SU-DHL-6 (cell line): ENCODE measurements around the gene INSR.

ENCODE experiments used
- H2AFZ ChIP-seq: fragments of 200-600 bp; sonication (generic); 2 replicates; pipeline ENCODE4 v1.6.1; 2014; ENCODE audit warnings: low read depth, mild to moderate bottlenecking, moderate library complexity, mixed read lengths, antibody characterized with exemption, low read length; ENCODE audit not compliant: severe bottlenecking
- H3F3A ChIP-seq: fragments of 200-600 bp; shearing (Covaris generic); 2 replicates; pipeline ENCODE4 v1.6.0; 2016; ENCODE audit warnings: antibody characterized with exemption, mild to moderate bottlenecking; ENCODE audit not compliant: insufficient read depth
- H3K27ac ChIP-seq: fragments of 200-600 bp; sonication (generic); 2 replicates; pipeline ENCODE4 v1.5.1; 2016; ENCODE audit warnings: low read depth, mild to moderate bottlenecking, low read length, moderate library complexity, mixed read lengths
- H3K27me3 ChIP-seq: fragments of 200-600 bp; sonication (generic), shearing (Covaris generic); 2 replicates; pipeline ENCODE4 v1.6.0; 2014; ENCODE audit warnings: mild to moderate bottlenecking, low read length
- H3K36me3 ChIP-seq: fragments of 200-600 bp; sonication (generic); 2 replicates; pipeline ENCODE4 v1.6.1; 2014; ENCODE audit warnings: mild to moderate bottlenecking, low read length, mixed read lengths
- H3K4me2 ChIP-seq: fragments of 300-600, 200-600 bp; shearing (Covaris generic), sonication (generic); 2 replicates; pipeline ENCODE4 v1.6.0; 2014; ENCODE audit warnings: low read length, low read depth, mild to moderate bottlenecking; ENCODE audit not compliant: poor library complexity, severe bottlenecking
- H3K4me3 ChIP-seq: fragments of 200-600 bp; sonication (generic); 2 replicates; pipeline ENCODE4 v1.5.1; 2014; ENCODE audit warnings: antibody characterized with exemption, low read length, mild to moderate bottlenecking, mixed read lengths; ENCODE audit not compliant: insufficient read depth, poor library complexity, severe bottlenecking
- H3K79me2 ChIP-seq: fragments of 200-600 bp; sonication (generic); 2 replicates; pipeline ENCODE4 v1.6.1; 2014; ENCODE audit warnings: mild to moderate bottlenecking, low read length, moderate library complexity; ENCODE audit not compliant: insufficient read depth
- H3K9ac ChIP-seq: fragments of 200-600 bp; sonication (generic); 2 replicates; pipeline ENCODE4 v1.7.0; 2014; ENCODE audit warnings: mild to moderate bottlenecking, low read length
- H3K9me2 ChIP-seq: fragments of 200-600 bp; sonication (generic); replicated peaks from 2 replicates; pipeline ENCODE4 v1.6.1; 2014; ENCODE audit warnings: low read length; ENCODE audit not compliant: insufficient read depth
- H3K9me3 ChIP-seq: fragments of 200-600 bp; sonication (generic); 2 replicates; pipeline ENCODE4 v1.6.1; 2014; ENCODE audit warnings: low read length, mixed read lengths; ENCODE audit not compliant: insufficient read depth
- H4K20me1 ChIP-seq: fragments of 200-600 bp; sonication (generic); 2 replicates; pipeline ENCODE4 v1.6.1; 2014; ENCODE audit warnings: low read depth, mild to moderate bottlenecking, antibody characterized with exemption, low read length, moderate library complexity, mixed read lengths
- CTCF ChIP-seq: fragments of 200-600 bp; sonication (generic); IDR thresholded peaks from one replicate; pipeline ENCODE4 v1.5.1; 2017; ENCODE audit warnings: antibody characterized with exemption, mild to moderate bottlenecking, low read length, moderate library complexity; ENCODE audit not compliant: insufficient read depth, poor library complexity, severe bottlenecking
- EZH2phosphoT487 ChIP-seq: fragments of 200-600 bp; sonication (generic), shearing (Covaris generic); conservative IDR thresholded peaks from 2 replicates; pipeline ENCODE4 v1.6.1; 2018; ENCODE audit warnings: mild to moderate bottlenecking, antibody characterized with exemption, low read length, moderate library complexity, mixed read lengths

Gene INSR

GRCh38 chr19:7301525-7301924 lies 7.3 kb upstream of the INSR start:
- Histone ChIP-seq H3K36me3 (no peaks in the 10 kb centered on the region), H3K9ac (no peak overlapping the region), H2AFZ (no peak overlapping the region), H3F3A (peaks cover 5% of the 10 kb centered on the region; the same call in 1 of the 2 replicates), H3K4me3 (no peak overlapping the region), H4K20me1 (no peaks in the 10 kb centered on the region), H3K9me3 (no peaks in the 10 kb centered on the region), H3K4me2 (no peak overlapping the region), H3K27me3 (no peaks in the 10 kb centered on the region), H3K9me2 (no peaks in the 10 kb centered on the region), H3K27ac (no peak overlapping the region), H3K79me2 (no peaks in the 10 kb centered on the region)
- TF ChIP-seq EZH2phosphoT487 (no peak), CTCF (no peak)

GRCh38 chr19:7297742-7298141 lies 3.5 kb upstream of the INSR start:
- Histone ChIP-seq H3F3A (peaks cover 6% of the 10 kb centered on the region; the same call in 1 of the 2 replicates), H3K36me3 (no peaks in the 10 kb centered on the region), H2AFZ (no peak overlapping the region), H3K79me2 (peaks cover 14% of the 10 kb centered on the region), H3K9ac (no peak overlapping the region), H3K9me3 (no peaks in the 10 kb centered on the region), H4K20me1 (no peaks in the 10 kb centered on the region), H3K27ac (no peak overlapping the region), H3K9me2 (no peaks in the 10 kb centered on the region), H3K4me2 (no peak overlapping the region), H3K4me3 (no peak overlapping the region), H3K27me3 (no peaks in the 10 kb centered on the region)
- TF ChIP-seq CTCF, result no peak
- no peak for TF ChIP-seq EZH2phosphoT487

GRCh38 chr19:7295912-7296536 lies 1.8 kb upstream of the INSR start:
- Histone ChIP-seq H2AFZ (no peak overlapping the region), H4K20me1 (no peaks in the 10 kb centered on the region), H3K9me3 (no peaks in the 10 kb centered on the region), H3K79me2 (peaks cover 30% of the 10 kb centered on the region), H3K27ac (no peak overlapping the region), H3K4me3 (no peak overlapping the region), H3K9ac (no peak overlapping the region), H3K27me3 (no peaks in the 10 kb centered on the region), H3K36me3 (no peaks in the 10 kb centered on the region), H3K4me2 (no peak overlapping the region), H3F3A (peaks cover 11% of the 10 kb centered on the region), H3K9me2 (no peaks in the 10 kb centered on the region)
- TF ChIP-seq EZH2phosphoT487, result no peak
- TF ChIP-seq CTCF, result no peak
